ENCODE results near the gene SNX15.
A peak's percentile ranks its signal among the peaks of the same experiment; 100 is the strongest.

- no peak for TF ChIP-seq REST (IDR thresholded peaks at IDR 0.05; ENCODE audit: insufficient replicate concordance, low read depth)
- TF ChIP-seq, protein P1, sequence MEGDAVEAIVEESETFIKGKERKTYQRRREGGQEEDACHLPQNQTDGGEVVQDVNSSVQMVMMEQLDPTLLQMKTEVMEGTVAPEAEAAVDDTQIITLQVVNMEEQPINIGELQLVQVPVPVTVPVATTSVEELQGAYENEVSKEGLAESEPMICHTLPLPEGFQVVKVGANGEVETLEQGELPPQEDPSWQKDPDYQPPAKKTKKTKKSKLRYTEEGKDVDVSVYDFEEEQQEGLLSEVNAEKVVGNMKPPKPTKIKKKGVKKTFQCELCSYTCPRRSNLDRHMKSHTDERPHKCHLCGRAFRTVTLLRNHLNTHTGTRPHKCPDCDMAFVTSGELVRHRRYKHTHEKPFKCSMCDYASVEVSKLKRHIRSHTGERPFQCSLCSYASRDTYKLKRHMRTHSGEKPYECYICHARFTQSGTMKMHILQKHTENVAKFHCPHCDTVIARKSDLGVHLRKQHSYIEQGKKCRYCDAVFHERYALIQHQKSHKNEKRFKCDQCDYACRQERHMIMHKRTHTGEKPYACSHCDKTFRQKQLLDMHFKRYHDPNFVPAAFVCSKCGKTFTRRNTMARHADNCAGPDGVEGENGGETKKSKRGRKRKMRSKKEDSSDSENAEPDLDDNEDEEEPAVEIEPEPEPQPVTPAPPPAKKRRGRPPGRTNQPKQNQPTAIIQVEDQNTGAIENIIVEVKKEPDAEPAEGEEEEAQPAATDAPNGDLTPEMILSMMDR (IDR thresholded peaks at IDR 0.05; ENCODE audit: insufficient read depth, low read length): peak; percentile 27
Measured at GRCh38 chr11:65027213-65028067, at the start of gene SNX15.

Data from HL-60 (cell line).